Hepatocyte (in vitro differentiated cells): ENCODE measurements around the gene TNFAIP1. TPM values are rescaled to one million over a fixed set of nuclear protein-coding genes. Genes with fewer than 3 reads are reported as not detected.
A peak's percentile ranks its signal among the peaks of the same experiment; 100 is the strongest.

ENCODE experiments used
- DNase-seq: peaks from one replicate; pipeline ENCODE4 v3.0.0-alpha.2; 2016; ENCODE audit warnings: low spot score
- H2AFZ ChIP-seq: fragments of 200-600 bp; sonication (generic); 2 replicates; pipeline ENCODE4 v1.6.0; 2016; ENCODE audit warnings: antibody characterized with exemption, mild to moderate bottlenecking
- H3K27ac ChIP-seq: fragments of 200-600 bp; sonication (generic); 2 replicates; pipeline ENCODE4 v1.5.1; 2016; ENCODE audit warnings: mild to moderate bottlenecking
- H3K27me3 ChIP-seq: fragments of 200-600 bp; sonication (generic); 2 replicates; pipeline ENCODE4 v1.6.1; 2016
- H3K36me3 ChIP-seq: fragments of 200-600 bp; sonication (generic); replicated peaks from 2 replicates; pipeline ENCODE4 v1.5.1; 2016; ENCODE audit warnings: low read depth; ENCODE audit not compliant: insufficient read depth
- H3K4me1 ChIP-seq: fragments of 200-600 bp; sonication (generic); 2 replicates; pipeline ENCODE4 v1.5.1; 2016; ENCODE audit warnings: mild to moderate bottlenecking, moderate library complexity; ENCODE audit not compliant: insufficient read depth
- H3K4me2 ChIP-seq: fragments of 200-600 bp; sonication (generic); 2 replicates; pipeline ENCODE4 v1.6.0; 2016
- H3K4me3 ChIP-seq: fragments of 200-600 bp; sonication (generic); 2 replicates; pipeline ENCODE4 v1.5.1; 2016; ENCODE audit warnings: mild to moderate bottlenecking
- H3K79me2 ChIP-seq: fragments of 200-600 bp; sonication (generic); 2 replicates; pipeline ENCODE4 v1.6.0; 2017; ENCODE audit warnings: mild to moderate bottlenecking
- H3K9me2 ChIP-seq: fragments of 200-600 bp; sonication (generic); replicated peaks from 2 replicates; pipeline ENCODE4 v1.6.0; 2017; ENCODE audit warnings: mild to moderate bottlenecking; ENCODE audit not compliant: insufficient read depth
- H3K9me3 ChIP-seq: fragments of 200-600 bp; sonication (generic); 2 replicates; pipeline ENCODE4 v1.5.1; 2016; ENCODE audit warnings: low read depth, mild to moderate bottlenecking
- H4K20me1 ChIP-seq: fragments of 200-600 bp; sonication (generic); 2 replicates; pipeline ENCODE4 v1.6.0; 2016; ENCODE audit warnings: mild to moderate bottlenecking; ENCODE audit not compliant: insufficient read depth, poor library complexity, severe bottlenecking
- CTCF ChIP-seq: fragments of 200-600 bp; sonication (generic); IDR thresholded peaks from 2 replicates; pipeline ENCODE4 v1.5.1; 2016; ENCODE audit warnings: antibody characterized with exemption, mild to moderate bottlenecking; ENCODE audit not compliant: poor library complexity
- EZH2 ChIP-seq: fragments of 200-600 bp; sonication (generic); IDR thresholded peaks from 2 replicates; pipeline ENCODE4 v1.6.1; 2016; ENCODE audit warnings: antibody characterized with exemption, mild to moderate bottlenecking, borderline replicate concordance
- EZH2phosphoT487 ChIP-seq: fragments of 200-600 bp; sonication (generic); IDR thresholded peaks from one replicate; pipeline ENCODE4 v1.6.1; 2018; ENCODE audit warnings: antibody characterized with exemption, mild to moderate bottlenecking, low read depth, moderate library complexity; ENCODE audit not compliant: unreplicated experiment, severe bottlenecking
- WGBS: methylation state at CpG from one replicate; pipeline ENCODE4 v1.1.6; 2016; ENCODE audit warnings: low lambda C conversion rate; ENCODE audit errors: missing lambda C conversion rate; 5-methylcytosine and 5-hydroxymethylcytosine counted together
- polyA plus RNA-seq: library from polyadenylated mRNA; unstranded; fragments of >200 nt; fragmentation: Nextera tagmentation; extraction: Ambion mirVana; gene quantifications from 2 replicates; pipeline ENCODE4 v1.2.1, GENCODE V29; 2016
- total RNA-seq: library from RNA; depleted of rRNA; stranded (reverse); fragments of >200 nt; gene quantifications from 2 replicates; pipeline ENCODE4 v1.2.3, GENCODE V29; 2014

TNFAIP1 gene
- total and polyA plus RNA-seq, 2 experiments from 2014 or later = 37.6 to 39.0 TPM

GRCh38 chr17:28365487-28365886 is 29.9 kb downstream of the TNFAIP1 start:
- Histone ChIP-seq H3K4me1 (peaks cover 14% of the 10 kb centered on the region), H3K27me3 (no peaks in the 10 kb centered on the region), H3K9me3 (no peaks in the 10 kb centered on the region), H3K27ac (no peak overlapping the region), H4K20me1 (no peaks in the 10 kb centered on the region), H3K4me3 (no peak overlapping the region), H3K79me2 (no peaks in the 10 kb centered on the region), H3K36me3 (no peaks in the 10 kb centered on the region), H3K9me2 (no peaks in the 10 kb centered on the region), H3K4me2 (no peak overlapping the region), H2AFZ (no peak overlapping the region)
- DNase-seq = no peak
- WGBS = 89% methylated on average over 3 of the region's 3 CpGs
- no peak for TF ChIP-seq CTCF
- TF ChIP-seq EZH2 = no peak
- no peak for TF ChIP-seq EZH2phosphoT487

- TF ChIP-seq CTCF (no peak), EZH2phosphoT487 (no peak), EZH2 (no peak)
- Histone ChIP-seq H3K27me3 (no peaks in the 10 kb centered on the region), H3K4me3 (no peak overlapping the region), H4K20me1 (no peaks in the 10 kb centered on the region), H3K4me1 (peaks cover 14% of the 10 kb centered on the region), H2AFZ (no peak overlapping the region), H3K9me3 (no peaks in the 10 kb centered on the region), H3K4me2 (no peak overlapping the region), H3K36me3 (no peaks in the 10 kb centered on the region), H3K79me2 (no peaks in the 10 kb centered on the region), H3K27ac (no peak overlapping the region), H3K9me2 (no peaks in the 10 kb centered on the region)
- DNase-seq = no peak
- 89% methylated on average over 1 of the region's 1 CpG for WGBS
Measured at GRCh38 chr17:28366605-28367004, 31.0 kb downstream of the TNFAIP1 start.

- TF ChIP-seq EZH2phosphoT487 = no peak
- TF ChIP-seq EZH2 = no peak
- Histone ChIP-seq H3K4me2 (peak overlapping the region; percentile 41), H3K27me3 (peaks cover under 1% of the 10 kb centered on the region), H3K4me3 (no peak overlapping the region), H3K27ac (no peak overlapping the region), H4K20me1 (peaks cover 4% of the 10 kb centered on the region), H3K79me2 (peaks cover 3% of the 10 kb centered on the region), H2AFZ (no peak overlapping the region), H3K9me2 (no peaks in the 10 kb centered on the region), H3K9me3 (no peaks in the 10 kb centered on the region), H3K36me3 (no peaks in the 10 kb centered on the region), H3K4me1 (peaks cover 20% of the 10 kb centered on the region)
- WGBS = 89% methylated on average over 19 of the region's 21 CpGs
- DNase-seq = peak; percentile 5
Measured at GRCh38 chr17:28367641-28368305, 32.2 kb downstream of the TNFAIP1 start.

- Histone ChIP-seq H3K4me3 (no peak overlapping the region), H3K79me2 (peaks cover 6% of the 10 kb centered on the region), H3K9me3 (no peaks in the 10 kb centered on the region), H3K36me3 (no peaks in the 10 kb centered on the region), H3K4me2 (peak overlapping the region; percentile 89), H4K20me1 (peaks cover 10% of the 10 kb centered on the region), H3K9me2 (no peaks in the 10 kb centered on the region), H3K27ac (peak overlapping the region; percentile 92), H3K27me3 (peaks cover 7% of the 10 kb centered on the region), H3K4me1 (peaks cover 24% of the 10 kb centered on the region), H2AFZ (no peak overlapping the region)
- DNase-seq = peak; percentile 49
- TF ChIP-seq CTCF = no peak
- no peak for TF ChIP-seq EZH2
- no peak for TF ChIP-seq EZH2phosphoT487
- 53% methylated on average over 5 of the region's 5 CpGs for WGBS
Measured at GRCh38 chr17:28368306-28368831, 32.8 kb downstream of the TNFAIP1 start.
